ENCODE results near the gene ZNF674.

The ZNF674 gene

GRCh38 chrX:46545111-46546005 is at the start of gene ZNF674:
Gene ZNF674, minus strand, starts transcription at chrX:46545421. Its CDS starts 3,334 bp downstream, at chrX:46542087.
- peak; percentile 82 to 86 for DNase-seq (ENCODE audit: low read depth in 1 of 2, low spot score in 1 of 2)

GRCh38 chrX:46589977-46590723 is 44.9 kb upstream of the ZNF674 start:
- no peak for DNase-seq (ENCODE audit: low read depth in 1 of 2, low spot score in 1 of 2)

GRCh38 chrX:46588263-46588662 is 43.0 kb upstream of the ZNF674 start:
- DNase-seq (ENCODE audit: low read depth in 1 of 2, low spot score in 1 of 2), result no peak

- no peak for DNase-seq (ENCODE audit: low read depth in 1 of 2, low spot score in 1 of 2)
Measured at GRCh38 chrX:46587753-46588171, 42.5 kb upstream of the ZNF674 start.

GRCh38 chrX:46587158-46587557 is 41.9 kb upstream of the ZNF674 start:
- DNase-seq (ENCODE audit: low read depth in 1 of 2, low spot score in 1 of 2), result no peak

GRCh38 chrX:46584736-46585135 is 39.5 kb upstream of the ZNF674 start:
- no peak for DNase-seq (ENCODE audit: low read depth in 1 of 2, low spot score in 1 of 2)

GRCh38 chrX:46582966-46583365 is 37.7 kb upstream of the ZNF674 start:
- no peak for DNase-seq (ENCODE audit: low read depth in 1 of 2, low spot score in 1 of 2)

- DNase-seq (ENCODE audit: low read depth in 1 of 2, low spot score in 1 of 2), result no peak
Measured at GRCh38 chrX:46582325-46582724, 37.1 kb upstream of the ZNF674 start.

GRCh38 chrX:46580613-46581012 is 35.4 kb upstream of the ZNF674 start:
- no peak for DNase-seq (ENCODE audit: low read depth in 1 of 2, low spot score in 1 of 2)

- DNase-seq (ENCODE audit: low read depth in 1 of 2, low spot score in 1 of 2), result no peak
Measured at GRCh38 chrX:46579250-46579649, 34.0 kb upstream of the ZNF674 start.

GRCh38 chrX:46577221-46578005 is 32.2 kb upstream of the ZNF674 start:
- no peak for DNase-seq (ENCODE audit: low read depth in 1 of 2, low spot score in 1 of 2)

GRCh38 chrX:46576458-46576857 is 31.2 kb upstream of the ZNF674 start:
- no peak for DNase-seq (ENCODE audit: low read depth in 1 of 2, low spot score in 1 of 2)

GRCh38 chrX:46575991-46576392 is 30.8 kb upstream of the ZNF674 start:
- DNase-seq (ENCODE audit: low read depth in 1 of 2, low spot score in 1 of 2), result no peak

- DNase-seq (ENCODE audit: low read depth in 1 of 2, low spot score in 1 of 2), result no peak
Measured at GRCh38 chrX:46575586-46575985, 30.4 kb upstream of the ZNF674 start.

GRCh38 chrX:46574774-46575381 is 29.7 kb upstream of the ZNF674 start:
- peak; percentile 12 to 16 for DNase-seq (ENCODE audit: low read depth in 1 of 2, low spot score in 1 of 2)

- peak; percentile 38 to 44 for DNase-seq (ENCODE audit: low read depth in 1 of 2, low spot score in 1 of 2)
Measured at GRCh38 chrX:46573892-46574773, 28.9 kb upstream of the ZNF674 start.

GRCh38 chrX:46573331-46573891 is 28.2 kb upstream of the ZNF674 start, which contains the start of gene CHST7:
Gene CHST7, plus strand, starts transcription at chrX:46573765. Its CDS starts 167 bp downstream, at chrX:46573932.
- DNase-seq (ENCODE audit: low read depth in 1 of 2, low spot score in 1 of 2), result peak; percentile 20 to 46

- no peak for DNase-seq (ENCODE audit: low read depth in 1 of 2, low spot score in 1 of 2)
Measured at GRCh38 chrX:46572340-46572936, 27.2 kb upstream of the ZNF674 start.

All from stimulated activated CD4-positive, alpha-beta T cell treated with anti-CD3 and anti-CD28 coated beads, Interleukin-15, amount 100 ng/mL, for 1 hour (primary cell).